Activated naive CD4-positive, alpha-beta T cell treated with anti-CD3 and anti-CD28 coated beads, Interleukin-2, amount 50 U/mL, for 16 hours (primary cell): ENCODE measurements around the gene IVD.

Experiments
- DNase-seq: peaks from one replicate; pipeline ENCODE4 v3.0.0-alpha.2; 2020

Gene IVD

DNA sequence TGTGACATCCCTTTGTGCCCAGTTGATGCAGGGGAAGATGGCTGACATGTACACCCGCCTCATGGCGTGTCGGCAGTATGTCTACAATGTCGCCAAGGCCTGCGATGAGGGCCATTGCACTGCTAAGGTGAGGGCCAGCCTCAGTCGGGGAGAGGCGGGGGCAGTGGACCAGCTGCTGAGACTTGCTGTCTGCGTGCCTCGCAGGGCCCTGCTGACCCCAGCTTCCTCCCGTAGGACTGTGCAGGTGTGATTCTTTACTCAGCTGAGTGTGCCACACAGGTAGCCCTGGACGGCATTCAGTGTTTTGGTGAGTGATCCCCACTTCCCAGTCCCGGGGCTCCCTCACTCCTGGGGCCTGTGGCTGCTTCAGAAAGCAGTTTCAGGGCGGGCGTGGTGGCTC, 10.5 kb downstream of the IVD start:
- DNase-seq, result no peak

DNA sequence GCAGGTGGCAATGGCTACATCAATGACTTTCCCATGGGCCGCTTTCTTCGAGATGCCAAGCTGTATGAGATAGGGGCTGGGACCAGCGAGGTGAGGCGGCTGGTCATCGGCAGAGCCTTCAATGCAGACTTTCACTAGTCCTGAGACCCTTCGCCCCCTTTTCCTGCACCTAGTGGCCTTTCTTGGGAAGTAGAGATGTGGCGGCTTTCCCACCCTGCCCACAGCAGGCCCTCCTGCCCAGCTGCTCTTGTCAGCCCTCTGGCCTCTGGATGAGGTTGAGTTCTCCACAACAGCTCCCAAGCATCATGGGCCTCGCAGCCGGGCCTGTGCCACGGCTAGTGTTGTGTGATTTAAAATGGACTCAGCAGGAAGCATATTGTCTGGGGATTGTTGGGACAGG, 12.5 kb downstream of the IVD start:
- no peak for DNase-seq

GRCh38 chr15:40420071-40420713, 14.6 kb downstream of the IVD start:
- no peak for DNase-seq

GRCh38 chr15:40420793-40421192, 15.2 kb downstream of the IVD start:
- DNase-seq, result no peak

DNA sequence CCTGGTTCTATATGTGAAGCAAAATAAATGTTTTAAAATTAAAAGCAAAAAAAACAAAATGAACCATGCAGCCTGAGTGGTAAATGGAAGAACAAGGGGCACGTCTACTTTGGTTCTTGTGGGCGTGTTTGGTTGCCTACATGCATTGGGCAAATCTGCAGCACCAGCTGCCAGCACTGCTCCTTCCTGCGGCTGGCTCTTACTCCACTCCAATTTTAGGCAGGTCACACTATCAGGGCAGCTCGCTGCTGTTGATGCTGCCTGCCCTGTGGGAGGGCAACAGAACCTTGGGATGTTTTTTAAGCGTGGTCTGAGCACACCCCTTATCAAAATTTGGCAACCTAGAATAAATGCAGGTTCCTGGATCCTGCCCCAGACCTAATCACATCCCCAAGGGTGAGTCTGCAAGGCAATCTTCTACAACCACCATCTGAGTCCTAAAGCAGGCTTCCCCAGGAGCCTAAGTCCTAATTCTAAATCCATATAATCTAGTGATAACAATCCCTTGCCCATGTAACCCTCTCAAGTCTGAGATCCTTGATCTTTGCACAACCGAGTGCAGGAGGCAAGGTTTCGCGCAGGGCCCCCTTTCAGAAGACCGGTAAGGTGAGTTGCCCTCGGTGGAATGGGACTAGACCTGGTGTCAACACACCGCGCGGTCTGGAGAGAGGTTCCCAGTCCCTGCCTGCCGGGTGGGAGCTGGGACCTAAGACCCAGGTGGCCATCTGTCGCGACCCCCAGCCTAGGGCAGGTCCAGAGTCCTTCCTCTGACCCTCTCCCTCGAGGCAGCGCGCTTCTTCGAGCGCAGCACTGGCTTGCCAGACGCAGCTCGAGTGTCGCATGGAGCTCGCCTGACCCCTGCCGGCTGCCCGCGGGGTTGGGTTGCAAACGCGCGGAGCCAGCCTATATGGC, 15.9 kb downstream of the IVD start:
- peak; percentile 85 for DNase-seq

GRCh38 chr15:40424483-40425115, 19.0 kb downstream of the IVD start:
- DNase-seq, result no peak

- DNase-seq, result no peak
Observed at GRCh38 chr15:40425681-40426080, 20.1 kb downstream of the IVD start.

DNA sequence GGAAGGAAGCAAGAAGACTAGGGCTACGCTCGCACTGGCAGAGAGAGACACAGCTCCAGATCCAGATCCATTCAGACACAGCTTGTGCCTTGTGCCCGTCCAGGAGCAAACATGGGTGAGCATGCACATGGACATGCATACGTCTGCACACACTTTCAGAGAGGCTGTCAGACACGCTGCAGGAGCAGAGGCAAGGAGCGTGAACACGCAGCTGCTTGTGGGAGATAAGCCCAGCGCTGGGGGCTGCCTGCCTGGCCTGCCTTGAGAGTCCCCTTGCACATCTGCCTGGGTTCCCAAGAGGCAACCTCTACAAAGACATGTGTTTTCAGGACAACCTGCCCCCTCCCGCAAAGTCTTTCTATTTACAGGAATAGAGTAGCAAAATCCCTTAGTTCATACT, 21.6 kb downstream of the IVD start:
- no peak for DNase-seq

DNA sequence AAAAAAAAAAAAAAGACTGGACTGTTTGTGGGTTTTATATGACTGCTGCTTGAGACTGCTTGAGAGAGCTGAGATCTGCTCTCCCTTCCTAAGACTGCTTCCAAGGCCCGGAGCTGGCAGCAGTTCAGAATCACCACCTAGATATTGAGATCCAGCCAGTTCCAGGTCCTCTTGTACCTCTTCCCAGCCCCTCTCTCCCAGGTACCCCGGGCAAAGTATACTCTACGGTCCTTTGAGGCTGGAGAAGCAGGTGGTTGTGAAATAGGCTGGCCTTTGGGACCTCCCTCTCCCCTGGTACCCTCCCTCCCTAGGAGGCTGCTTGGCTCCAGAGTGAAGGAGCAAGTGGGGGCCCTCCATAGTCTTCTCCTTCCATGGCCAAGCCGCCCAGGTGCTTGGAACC, 22.6 kb downstream of the IVD start:
- DNase-seq, result no peak

GRCh38 chr15:40429068-40429710, 23.6 kb downstream of the IVD start:
- no peak for DNase-seq

DNA sequence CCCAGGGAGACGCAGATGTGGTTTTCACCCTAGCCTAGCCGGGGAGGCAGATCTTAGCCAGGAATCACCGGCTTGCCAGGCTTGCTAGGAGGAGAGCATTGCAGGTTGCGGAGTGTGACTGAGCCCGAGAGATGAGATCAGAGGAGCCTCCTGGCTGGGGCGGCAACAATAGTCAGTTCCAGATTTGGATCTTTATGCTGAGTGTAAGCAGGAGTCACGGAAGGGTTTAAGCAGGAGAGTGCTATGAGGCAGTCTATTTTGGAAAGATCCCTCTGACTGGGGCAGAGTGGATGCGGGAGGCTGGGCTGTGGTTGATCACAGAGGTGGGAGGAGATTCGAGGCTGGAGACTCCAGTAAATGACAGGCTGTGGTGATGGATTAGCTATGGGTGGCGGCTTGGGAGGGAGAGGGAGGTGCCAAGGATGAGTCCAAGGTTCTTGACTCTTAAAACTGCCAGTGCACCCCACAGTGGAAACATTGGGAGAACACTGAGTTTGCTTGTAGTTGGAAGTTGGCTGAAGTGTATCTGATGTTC, 24.7 kb downstream of the IVD start:
- DNase-seq, result no peak

- DNase-seq, result no peak
Observed at GRCh38 chr15:40435023-40435709, 29.6 kb downstream of the IVD start.

GRCh38 chr15:40435710-40436089, 30.1 kb downstream of the IVD start:
- no peak for DNase-seq

DNA sequence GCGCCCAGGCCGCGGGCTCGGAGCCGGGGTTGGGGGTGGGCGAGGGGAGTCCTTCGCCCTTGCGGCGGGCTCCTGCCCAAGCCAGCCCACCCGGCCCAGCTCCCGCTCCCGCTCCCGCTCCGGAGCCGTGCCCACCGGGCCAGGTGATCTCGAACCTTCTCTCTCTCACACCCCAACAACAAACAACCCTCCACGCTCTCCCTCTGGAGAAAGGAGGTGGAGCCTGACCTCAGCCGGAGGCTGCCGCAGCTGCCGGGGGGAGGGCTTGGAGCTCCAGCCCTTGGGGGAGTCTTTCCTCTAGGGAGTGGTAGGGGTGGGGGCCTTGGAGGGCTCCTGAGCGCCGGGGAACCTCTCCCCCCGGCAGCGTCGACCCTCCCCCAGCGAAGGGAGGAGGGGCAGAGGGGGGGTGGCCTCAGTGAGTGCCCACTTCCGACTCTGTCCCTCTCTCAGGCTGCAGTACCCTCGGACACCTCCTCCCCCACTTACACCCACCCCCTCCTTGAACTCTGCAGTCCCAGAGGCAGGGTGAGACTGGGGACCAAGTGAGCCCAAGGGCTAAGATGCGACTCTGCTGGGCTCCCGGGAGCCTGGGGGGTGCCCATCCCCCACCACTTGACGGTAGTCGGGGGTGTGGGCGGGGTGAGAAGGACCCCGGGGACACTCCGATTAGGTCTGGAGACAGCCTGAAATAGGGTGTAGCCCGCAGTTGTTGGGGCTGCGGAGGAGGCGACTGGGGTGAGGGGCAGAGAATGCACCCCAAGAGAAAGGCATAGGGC, 30.7 kb downstream of the IVD start:
- no peak for DNase-seq

DNA sequence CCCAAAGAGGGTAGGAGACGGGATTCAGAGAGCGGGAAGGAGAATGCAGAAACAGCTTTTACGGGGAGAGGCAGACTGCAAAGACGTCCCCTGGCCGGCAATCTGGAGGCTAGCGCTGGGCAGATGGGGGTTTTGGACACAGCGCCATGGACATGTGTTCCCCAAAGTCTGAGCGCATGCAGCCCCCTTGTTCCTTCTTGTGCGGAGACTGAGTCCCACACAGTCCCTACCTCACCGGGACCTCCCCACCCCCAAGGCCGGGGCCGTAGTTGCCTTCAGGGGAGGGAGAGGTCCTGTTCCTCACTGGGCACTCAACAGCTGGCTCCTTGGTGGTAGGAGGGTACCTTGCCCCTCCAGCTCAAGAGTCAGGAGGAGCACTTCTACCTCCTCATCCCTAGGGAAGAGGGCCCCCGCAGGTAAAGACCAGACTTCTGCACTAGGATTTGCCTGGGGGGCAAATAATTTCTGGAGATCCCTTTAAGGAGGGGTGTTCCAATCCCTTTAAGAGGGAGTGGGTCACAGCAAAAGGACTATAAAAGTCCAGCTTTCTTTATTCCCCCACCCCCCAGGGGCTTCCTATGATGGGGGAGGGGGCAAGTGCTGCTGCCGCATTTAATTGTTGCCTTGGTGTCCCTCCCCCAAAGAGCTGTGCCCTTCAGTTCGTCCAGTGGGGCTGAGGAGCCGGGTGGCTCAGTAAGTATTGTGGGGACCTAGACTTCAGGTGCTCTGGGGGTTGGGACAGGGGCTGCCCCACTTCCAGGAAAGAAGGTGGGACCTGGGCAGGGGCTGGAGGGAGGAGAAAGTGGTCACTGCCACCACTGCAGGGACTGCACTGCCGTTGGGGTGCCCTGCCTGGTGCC, 31.5 kb downstream of the IVD start:
- no peak for DNase-seq

DNA sequence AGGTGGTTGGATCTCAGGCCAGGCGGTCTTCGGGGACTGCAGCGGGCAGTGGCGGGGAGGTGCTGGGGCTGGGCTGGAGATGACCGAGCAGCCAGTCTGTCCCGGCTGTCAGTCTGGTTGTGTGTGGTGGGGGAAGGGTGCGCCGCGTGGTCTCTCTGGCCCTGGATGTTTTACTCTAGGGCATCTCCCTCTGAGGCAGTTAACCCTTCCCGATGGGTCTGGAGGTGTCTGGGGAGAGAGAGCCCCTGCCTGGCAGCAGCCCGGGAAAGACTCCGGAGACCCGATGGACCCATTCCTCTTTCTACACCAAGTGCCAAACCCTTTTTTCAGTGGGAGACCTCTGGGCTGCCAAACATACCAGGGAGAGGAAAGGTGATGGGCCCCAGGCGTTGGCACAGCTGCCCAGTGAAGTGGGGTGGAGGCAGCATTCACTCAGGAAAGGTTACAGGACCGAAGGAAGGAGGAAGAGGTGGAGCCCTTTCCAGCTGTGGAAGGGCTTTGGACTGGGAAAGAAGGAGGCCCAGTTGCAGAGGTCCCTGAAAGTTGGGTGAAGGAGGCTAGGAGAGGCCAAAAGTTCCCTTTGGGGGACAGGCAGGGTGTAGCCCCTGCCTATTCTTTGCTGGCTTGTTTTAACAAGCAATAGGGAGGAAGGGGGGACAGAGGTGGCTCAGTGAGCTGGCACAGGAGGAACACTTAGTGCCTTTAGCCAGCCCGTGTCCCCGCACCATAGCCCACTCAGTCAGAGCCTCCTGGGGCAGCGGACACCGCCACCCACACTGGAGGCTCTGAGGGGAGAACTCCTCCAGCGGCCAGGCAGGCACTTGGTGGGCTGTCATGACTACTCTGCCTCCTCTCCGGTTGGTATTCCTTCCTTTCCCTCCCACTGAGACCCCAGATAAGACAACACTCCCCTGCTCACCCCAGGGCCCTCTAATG, 32.4 kb downstream of the IVD start:
- DNase-seq, result no peak

DNA sequence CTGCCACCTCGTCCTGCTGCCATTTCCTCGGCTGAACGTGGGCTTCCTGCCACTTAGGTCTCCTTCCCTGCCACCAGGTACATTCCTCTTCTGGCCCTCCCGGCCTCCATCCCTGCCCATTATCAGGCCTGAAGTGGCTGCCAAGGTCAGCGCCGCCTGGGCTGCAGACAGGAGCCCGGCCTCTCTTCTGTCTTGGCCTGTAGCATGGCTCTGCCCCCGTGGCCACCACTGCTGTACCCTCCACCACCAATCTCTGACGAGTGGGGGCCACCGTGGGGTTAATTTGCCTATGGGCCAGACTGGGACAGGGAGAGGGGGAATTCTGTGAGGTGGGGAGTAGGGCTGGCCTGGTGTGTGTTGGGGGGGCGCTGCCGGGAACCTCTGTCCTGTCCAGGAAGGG, 33.1 kb downstream of the IVD start:
- DNase-seq, result no peak

DNA sequence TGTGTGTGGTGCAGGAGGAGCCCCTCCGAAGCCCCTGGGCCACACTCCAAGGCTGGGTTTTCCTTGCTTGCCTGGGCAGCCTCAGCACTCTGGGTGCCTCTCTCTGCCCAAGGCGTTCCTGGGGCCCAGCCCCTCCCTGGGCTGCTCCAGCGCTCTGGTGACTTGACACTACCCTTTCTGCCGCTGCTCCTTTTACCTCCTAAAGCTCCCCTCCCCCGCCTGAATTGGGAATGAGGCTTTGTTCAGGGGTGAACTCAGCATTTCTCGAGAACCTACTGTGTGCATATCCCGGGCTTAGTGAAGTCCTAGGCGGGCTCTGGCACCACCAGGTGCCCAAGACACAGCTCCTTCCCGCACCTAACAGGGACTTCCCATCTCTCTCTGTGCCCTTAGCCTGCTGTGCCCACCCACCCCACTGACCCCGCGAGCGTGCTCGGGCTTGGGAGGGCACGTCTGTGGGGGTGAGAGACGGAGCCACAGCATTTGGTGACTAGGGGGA, 33.9 kb downstream of the IVD start:
- DNase-seq, result no peak

GRCh38 chr15:40439960-40440742, 34.6 kb downstream of the IVD start:
- DNase-seq, result no peak
